K562 (cell line): ENCODE measurements around the gene AFG1L. TPM values are rescaled to one million over a fixed set of nuclear protein-coding genes. Genes with fewer than 3 reads are reported as not detected.

ENCODE experiments used
- ATAC-seq: fragments of 200-7000 bp; cut with Tn5 transposase; 3 replicates; pipeline ENCODE4 v1.9.1; 2020; ENCODE audit warnings: moderate library complexity
- BruUV-seq: library from RNA; stranded (reverse); fragments of 400-500 nt; replicated peaks from 2 replicates; lab custom pipeline; 2021; lab: Mats Ljungman, UMichigan
- CTCF ChIA-PET: fragments of 300-600 bp; formaldehyde crosslinking; extraction: SDS; loops from one replicate; lab custom pipeline; 2021; ENCODE audit warnings: low intra/inter-chr PET ratio; lab: Yijun Ruan, JAX
- POLR2A ChIA-PET: fragments of 300-600, 350-650 bp; sonication (Branson Sonifier 250); formaldehyde crosslinking; extraction: SDS; loops from one replicate; lab custom pipeline; 2021; ENCODE audit warnings: antibody characterized with exemption, inconsistent platforms; lab: Yijun Ruan, JAX
- DNase-seq, 4 experiments: peaks; one replicate each; pipeline versions ENCODE4 v3.0.0 to v3.0.0-alpha.2; 2011 to 2018; ENCODE audit warnings: low spot score in 3 of 4, mixed read lengths in 3 of 4; ENCODE audit errors: extremely low read depth in 1 of 4
- FAIRE-seq: peaks from 2 replicates; lab custom pipeline; 2011; peaks lifted over from hg19 to GRCh38; lab: Jason Lieb, UNC
- H2AFZ ChIP-seq: 2 replicates; pipeline ENCODE4 v1.6.0; 2011; ENCODE audit warnings: low read depth, low read length, control low read depth, inconsistent platforms
- H3K27ac ChIP-seq: fragments of 200-600 bp; 3 replicates; pipeline ENCODE4 v1.8.0; 2011; ENCODE audit warnings: low read depth, mild to moderate bottlenecking, control low read depth, inconsistent platforms, low read length, moderate library complexity, mixed read lengths; ENCODE audit errors: extremely low read depth
- H3K27me3 ChIP-seq, 2 experiments: fragments of 300-600 bp in 1 of 2; 2 replicates in 1 of 2; 3 replicates in 1 of 2; pipeline versions ENCODE4 v1.6.0 to v1.8.0; 2011; ENCODE audit warnings: inconsistent platforms in 2 of 2, low read length in 2 of 2, mild to moderate bottlenecking in 1 of 2, mixed read lengths in 1 of 2, moderate library complexity in 1 of 2; ENCODE audit not compliant: control insufficient read depth in 2 of 2, insufficient read depth in 2 of 2
- H3K36me3 ChIP-seq: fragments of 300-600 bp; 3 replicates; pipeline ENCODE4 v1.8.0; 2011; ENCODE audit warnings: mild to moderate bottlenecking, low read length, inconsistent platforms; ENCODE audit not compliant: control insufficient read depth, insufficient read depth
- H3K4me1 ChIP-seq, 2 experiments: fragments of 200-600 bp in 1 of 2; replicated peaks in 1 of 2; 2 replicates in 1 of 2; 3 replicates in 1 of 2; pipeline versions ENCODE4 v1.5.1 to v1.8.0; 2011; ENCODE audit warnings: inconsistent platforms in 2 of 2, low read length in 2 of 2, mild to moderate bottlenecking in 1 of 2, mixed read lengths in 1 of 2, moderate library complexity in 1 of 2; ENCODE audit not compliant: control insufficient read depth in 2 of 2, insufficient read depth in 2 of 2
- H3K4me2 ChIP-seq: 2 replicates; pipeline ENCODE4 v1.6.1; 2011; ENCODE audit warnings: low read length, control low read depth, inconsistent platforms, mixed read lengths; ENCODE audit not compliant: insufficient read depth
- H3K4me3 ChIP-seq: fragments of 200-600 bp; sonication (generic), shearing (Covaris generic); 2 replicates; pipeline ENCODE4 v1.5.1; 2016; ENCODE audit warnings: control low read depth, inconsistent platforms
- H3K79me2 ChIP-seq: fragments of 200-600 bp; 3 replicates; pipeline ENCODE4 v1.8.0; 2011; ENCODE audit warnings: low read length, inconsistent platforms; ENCODE audit not compliant: control insufficient read depth, insufficient read depth
- H3K9ac ChIP-seq, 2 experiments: 2 replicates each; pipeline versions ENCODE4 v1.6.0 to v1.6.1; 2011; ENCODE audit warnings: low read depth in 2 of 2, low read length in 2 of 2, control low read depth in 1 of 2, inconsistent platforms in 1 of 2, mild to moderate bottlenecking in 1 of 2, mixed read lengths in 1 of 2; ENCODE audit not compliant: insufficient read depth in 1 of 2
- H3K9me1 ChIP-seq: one replicate; pipeline ENCODE4 v1.6.0; 2011; ENCODE audit warnings: inconsistent platforms, mild to moderate bottlenecking, low read length, moderate library complexity; ENCODE audit not compliant: control insufficient read depth, insufficient read depth
- H3K9me3 ChIP-seq: replicated peaks from 2 replicates; pipeline ENCODE4 v1.5.1; 2011; ENCODE audit warnings: low read depth, low read length, inconsistent platforms; ENCODE audit not compliant: control insufficient read depth, insufficient read depth
- H4K20me1 ChIP-seq: replicated peaks from 2 replicates; pipeline ENCODE4 v1.6.1; 2011; ENCODE audit warnings: low read length, inconsistent platforms, mixed read lengths; ENCODE audit not compliant: control insufficient read depth, insufficient read depth
- HDGF ChIP-seq: fragments of 450-650 bp; IDR thresholded peaks from 2 replicates; pipeline ENCODE4 v1.6.1; 2016
- POLR2G ChIP-seq: fragments of 200-400 bp; formaldehyde crosslinking; IDR thresholded peaks from 2 replicates; pipeline ENCODE4 v1.6.1; 2017; ENCODE audit warnings: low read depth, mild to moderate bottlenecking, antibody characterized with exemption, low read length, moderate library complexity
- PRMT5 ChIP-seq: sonication (generic); formaldehyde crosslinking; IDR thresholded peaks from 2 replicates; pipeline ENCODE4 v1.5.0; 2020; ENCODE audit warnings: missing genetic modification reagents
- PRPF4 ChIP-seq: fragments of 200-400 bp; formaldehyde crosslinking; IDR thresholded peaks from one replicate; pipeline ENCODE4 v1.6.1; 2017; ENCODE audit warnings: low read length, low read depth, mild to moderate bottlenecking; ENCODE audit not compliant: insufficient read depth, poor library complexity, severe bottlenecking
- PTTG1 ChIP-seq: fragments of 450-650 bp; IDR thresholded peaks from 2 replicates; pipeline ENCODE4 v1.6.1; 2016; ENCODE audit warnings: low read depth, mild to moderate bottlenecking, missing genetic modification characterization, missing compliant biosample characterization
- RAD21 ChIP-seq, 2 experiments: fragments of 250-450 bp in 1 of 2; fragments of 450-650 bp in 1 of 2; sonication (Bioruptor Pico) in 1 of 2; formaldehyde crosslinking in 1 of 2; IDR thresholded peaks in 1 of 2; conservative IDR thresholded peaks in 1 of 2; 2 replicates each; pipeline versions ENCODE4 v1.4.0 to v1.8.0; 2020 to 2022; ENCODE audit warnings: mild to moderate bottlenecking in 2 of 2, moderate library complexity in 1 of 2
- RBM17 ChIP-seq: fragments of 200-400 bp; formaldehyde crosslinking; IDR thresholded peaks from 2 replicates; pipeline ENCODE4 v1.6.1; 2017; ENCODE audit warnings: low read depth, mild to moderate bottlenecking, low read length, borderline replicate concordance
- ZNF408 ChIP-seq: fragments of 250-450 bp; sonication (Bioruptor Pico); IDR thresholded peaks from 2 replicates; pipeline ENCODE4 v1.4.0; 2020; ENCODE audit warnings: low read depth, mild to moderate bottlenecking, moderate library complexity
- ZNF584 ChIP-seq: fragments of 200-800 bp; sonication (Bioruptor generic); IDR thresholded peaks from 2 replicates; pipeline ENCODE4 v1.6.1; 2016; ENCODE audit warnings: low read depth, mild to moderate bottlenecking, missing genetic modification characterization, missing compliant biosample characterization
- ZNF764 ChIP-seq: fragments of 250-450 bp; sonication (Bioruptor Pico); IDR thresholded peaks from 2 replicates; pipeline ENCODE4 v1.4.0; 2020; ENCODE audit warnings: low read depth, mild to moderate bottlenecking, moderate library complexity
- WGBS: fragments of 100-300 bp; shearing (Covaris generic); methylation state at CpG from one replicate; pipeline ENCODE4 v1.1.6; 2016; ENCODE audit warnings: low coverage, mixed read lengths; ENCODE audit not compliant: insufficient coverage; ENCODE audit errors: missing lambda C conversion rate; 5-methylcytosine and 5-hydroxymethylcytosine counted together
- in situ Hi-C: fragments of 300-500 bp; cut with MboI; formaldehyde crosslinking; loops from 4 replicates; pipeline ENCODE4 v1.15.0; 2018; ENCODE audit warnings: inconsistent platforms, mixed read lengths
- intact Hi-C: fragments of 100-400 bp; cut with micrococcal nuclease; formaldehyde crosslinking; loops from 2 replicates; pipeline ENCODE4 v1.14.2; 2022
- polyA plus RNA-seq, 8 experiments: library from polyadenylated mRNA; depleted of rRNA in 4 of 8; stranded (reverse) in 5 of 8; unstranded in 3 of 8; fragments of >200 nt; fragmentation: Nextera tagmentation in 2 of 8; fragmentation: Illumina TruSeq in 1 of 8; extraction: Ambion mirVana in 2 of 8; extraction: Trizol in 1 of 8; gene quantifications; 2 replicates each; pipeline versions ENCODE4 v1.2.1 to v1.2.3, GENCODE V29; 2011 to 2014; ENCODE audit warnings: inconsistent platforms in 1 of 8, missing spikeins in 1 of 8
- total RNA-seq, 7 experiments: library from RNA; depleted of rRNA in 6 of 7; stranded (reverse); fragments of >200 nt in 6 of 7; fragmentation: Illumina TruSeq in 2 of 7; extraction: Trizol in 2 of 7; gene quantifications; 2 replicates each; pipeline versions ENCODE4 v1.2.1 to v1.2.3, GENCODE V29; 2011 to 2021; ENCODE audit warnings: low replicate concordance in 1 of 7
- TF ChIP-seq, protein P1 (sequence below): IDR thresholded peaks from 2 replicates; pipeline ENCODE4 v1.6.1; 2011; ENCODE audit not compliant: insufficient read length; ENCODE audit errors: extremely low read depth
- TF ChIP-seq, protein P2 (sequence below): fragments of 250-450 bp; sonication (Bioruptor Pico); IDR thresholded peaks from 2 replicates; pipeline ENCODE4 v1.8.0; 2022; ENCODE audit warnings: moderate library complexity, mild to moderate bottlenecking, inconsistent platforms
- TF ChIP-seq, protein P3 (sequence below): IDR thresholded peaks from 2 replicates; pipeline ENCODE4 v1.6.1; 2016; ENCODE audit warnings: missing genetic modification characterization, missing compliant biosample characterization

AFG1L gene
- total and polyA plus RNA-seq, 9 of the 15 experiments (the other 6 are each of a cell fraction or from before 2014, with no cell fraction given): 2.2 to 15.5 (median 5.8) TPM

DNA sequence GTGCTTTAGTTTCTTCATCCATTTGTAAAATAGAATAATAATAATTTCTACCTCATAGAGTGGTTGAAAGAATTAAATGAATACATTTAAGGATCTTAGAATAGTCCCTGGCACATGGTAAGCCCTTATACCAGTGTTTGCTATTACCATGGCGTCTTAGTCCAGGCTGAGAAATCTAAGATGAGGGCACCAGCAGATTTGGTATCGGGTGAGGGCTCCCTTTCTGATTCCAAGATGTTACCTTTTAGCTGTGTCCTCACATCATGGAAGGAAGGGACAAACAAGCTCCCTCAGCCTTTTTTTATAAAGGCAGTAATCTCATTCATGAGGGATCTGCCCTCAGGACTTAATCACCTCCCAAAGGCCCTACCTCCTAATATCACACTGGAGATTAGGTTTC lies 141.9 kb downstream of the AFG1L start:
- ATAC-seq (no peak), DNase-seq (no peak), FAIRE-seq (no peak)
- ChIA-PET CTCF (no interaction called here), POLR2A (interaction anchor here (0.7 to 1.2 kb wide), 2 partner anchors 11 to 26 kb away, joined by 3 read pairs; no protein-coding TSS in a partner anchor)
- Histone ChIP-seq H3K4me1 (no peaks in the 10 kb centered on the region), H3K27me3 (no peaks in the 10 kb centered on the region), H3K4me3 (no peak overlapping the region), H3K4me2 (no peak overlapping the region), H3K9ac (no peak overlapping the region), H2AFZ (no peak overlapping the region), H3K79me2 (no peaks in the 10 kb centered on the region), H3K9me1 (no peaks in the 10 kb centered on the region), H3K36me3 (no peaks in the 10 kb centered on the region), H3K27ac (no peak overlapping the region), H3K9me3 (no peaks in the 10 kb centered on the region), H4K20me1 (no peaks in the 10 kb centered on the region)
- TF ChIP-seq HDGF: no peak
- TF ChIP-seq RAD21 (CRISPR knock-in tag; conservative IDR thresholded peaks at IDR 0.05 in 1 of 2, IDR thresholded peaks at IDR 0.05 in 1 of 2): no peak
- TF ChIP-seq ZNF408 (CRISPR knock-in tag): no peak
- TF ChIP-seq, protein P1, sequence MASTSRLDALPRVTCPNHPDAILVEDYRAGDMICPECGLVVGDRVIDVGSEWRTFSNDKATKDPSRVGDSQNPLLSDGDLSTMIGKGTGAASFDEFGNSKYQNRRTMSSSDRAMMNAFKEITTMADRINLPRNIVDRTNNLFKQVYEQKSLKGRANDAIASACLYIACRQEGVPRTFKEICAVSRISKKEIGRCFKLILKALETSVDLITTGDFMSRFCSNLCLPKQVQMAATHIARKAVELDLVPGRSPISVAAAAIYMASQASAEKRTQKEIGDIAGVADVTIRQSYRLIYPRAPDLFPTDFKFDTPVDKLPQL: no peak
- TF ChIP-seq RBM17: no peak
- no peak for TF ChIP-seq PRPF4
- TF ChIP-seq, protein P2, sequence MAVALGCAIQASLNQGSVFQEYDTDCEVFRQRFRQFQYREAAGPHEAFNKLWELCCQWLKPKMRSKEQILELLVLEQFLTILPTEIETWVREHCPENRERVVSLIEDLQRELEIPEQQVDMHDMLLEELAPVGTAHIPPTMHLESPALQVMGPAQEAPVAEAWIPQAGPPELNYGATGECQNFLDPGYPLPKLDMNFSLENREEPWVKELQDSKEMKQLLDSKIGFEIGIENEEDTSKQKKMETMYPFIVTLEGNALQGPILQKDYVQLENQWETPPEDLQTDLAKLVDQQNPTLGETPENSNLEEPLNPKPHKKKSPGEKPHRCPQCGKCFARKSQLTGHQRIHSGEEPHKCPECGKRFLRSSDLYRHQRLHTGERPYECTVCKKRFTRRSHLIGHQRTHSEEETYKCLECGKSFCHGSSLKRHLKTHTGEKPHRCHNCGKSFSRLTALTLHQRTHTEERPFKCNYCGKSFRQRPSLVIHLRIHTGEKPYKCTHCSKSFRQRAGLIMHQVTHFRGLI (CRISPR knock-in tag): no peak
- no peak for TF ChIP-seq PRMT5 (CRISPR knock-in tag)
- no peak for TF ChIP-seq ZNF764
- no peak for TF ChIP-seq PTTG1 (tag)
- no peak for TF ChIP-seq ZNF584 (CRISPR knock-in tag)
- TF ChIP-seq POLR2G: no peak
- TF ChIP-seq, protein P3, sequence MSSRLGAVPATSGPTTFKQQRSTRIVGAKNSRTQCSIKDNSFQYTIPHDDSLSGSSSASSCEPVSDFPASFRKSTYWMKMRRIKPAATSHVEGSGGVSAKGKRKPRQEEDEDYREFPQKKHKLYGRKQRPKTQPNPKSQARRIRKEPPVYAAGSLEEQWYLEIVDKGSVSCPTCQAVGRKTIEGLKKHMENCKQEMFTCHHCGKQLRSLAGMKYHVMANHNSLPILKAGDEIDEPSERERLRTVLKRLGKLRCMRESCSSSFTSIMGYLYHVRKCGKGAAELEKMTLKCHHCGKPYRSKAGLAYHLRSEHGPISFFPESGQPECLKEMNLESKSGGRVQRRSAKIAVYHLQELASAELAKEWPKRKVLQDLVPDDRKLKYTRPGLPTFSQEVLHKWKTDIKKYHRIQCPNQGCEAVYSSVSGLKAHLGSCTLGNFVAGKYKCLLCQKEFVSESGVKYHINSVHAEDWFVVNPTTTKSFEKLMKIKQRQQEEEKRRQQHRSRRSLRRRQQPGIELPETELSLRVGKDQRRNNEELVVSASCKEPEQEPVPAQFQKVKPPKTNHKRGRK: no peak
- intact Hi-C loops: no loop called here
- no TSS peak for BruUV-seq
- WGBS: 76% methylated on average over 2 of the region's 2 CpGs
- in situ Hi-C loops: no loop called here
